ENCODE data around the gene SERPINI2. TPM values are rescaled to one million over a fixed set of nuclear protein-coding genes. Genes with fewer than 3 reads are reported as not detected.

The SERPINI2 gene
- total RNA-seq, 1 experiment from 2014 or later = not detected

- Mint-ChIP-seq H3K9me3 (ENCODE audit: low read depth, unreplicated experiment) (no peaks in the 10 kb centered on the region), H3K36me3 (ENCODE audit: insufficient read depth, unreplicated experiment) (no peaks in the 10 kb centered on the region), H3K27me3 (ENCODE audit: unreplicated experiment) (no peaks in the 10 kb centered on the region), H3K27ac (ENCODE audit: unreplicated experiment) (no peak overlapping the region), H3K4me1 (ENCODE audit: low read depth, unreplicated experiment) (no peaks in the 10 kb centered on the region), H3K4me3 (ENCODE audit: low read depth, unreplicated experiment) (no peak overlapping the region)
- no peak for TF ChIP-seq CTCF (IDR thresholded peaks at IDR 0.05; ENCODE audit: unreplicated experiment)
- intact Hi-C loops (cut with micrococcal nuclease; ENCODE audit: unreplicated experiment) = no loop called here
- DNase-seq = no peak
- CTCF ChIA-PET = no interaction called here
- no TSS peak for BruUV-seq (replicated peaks)
Measured at GRCh38 chr3:167451282-167451681, 22.6 kb downstream of the SERPINI2 start.

GRCh38 chr3:167450675-167451074 is 23.2 kb downstream of the SERPINI2 start:
- intact Hi-C loops (cut with micrococcal nuclease; ENCODE audit: unreplicated experiment) = no loop called here
- Mint-ChIP-seq H3K4me1 (ENCODE audit: low read depth, unreplicated experiment) (no peaks in the 10 kb centered on the region), H3K27ac (ENCODE audit: unreplicated experiment) (no peak overlapping the region), H3K36me3 (ENCODE audit: insufficient read depth, unreplicated experiment) (no peaks in the 10 kb centered on the region), H3K4me3 (ENCODE audit: low read depth, unreplicated experiment) (no peak overlapping the region), H3K27me3 (ENCODE audit: unreplicated experiment) (no peaks in the 10 kb centered on the region), H3K9me3 (ENCODE audit: low read depth, unreplicated experiment) (no peaks in the 10 kb centered on the region)
- no peak for DNase-seq
- no TSS peak for BruUV-seq (replicated peaks)
- no peak for TF ChIP-seq CTCF (IDR thresholded peaks at IDR 0.05; ENCODE audit: unreplicated experiment)
- CTCF ChIA-PET = no interaction called here

- no TSS peak for BruUV-seq (replicated peaks)
- H3K9me3 Mint-ChIP-seq (ENCODE audit: low read depth, unreplicated experiment) = no peaks in the 10 kb centered on the region
Measured at GRCh38 chr3:167450195-167450594, 23.6 kb downstream of the SERPINI2 start.

GRCh38 chr3:167445491-167445890 is 28.4 kb downstream of the SERPINI2 start:
- DNase-seq = no peak
- CTCF ChIA-PET = no interaction called here
- H3K4me1 Mint-ChIP-seq (ENCODE audit: low read depth, unreplicated experiment) = no peaks in the 10 kb centered on the region
- intact Hi-C loops (cut with micrococcal nuclease; ENCODE audit: unreplicated experiment) = no loop called here
- no peak for TF ChIP-seq CTCF (IDR thresholded peaks at IDR 0.05; ENCODE audit: unreplicated experiment)
- H3K9me3 Mint-ChIP-seq (ENCODE audit: low read depth, unreplicated experiment) = no peaks in the 10 kb centered on the region
- H3K27me3 Mint-ChIP-seq (ENCODE audit: unreplicated experiment) = no peaks in the 10 kb centered on the region
- no peaks in the 10 kb centered on the region for H3K36me3 Mint-ChIP-seq (ENCODE audit: insufficient read depth, unreplicated experiment)
- no peak overlapping the region for H3K4me3 Mint-ChIP-seq (ENCODE audit: low read depth, unreplicated experiment)
- no peak overlapping the region for H3K27ac Mint-ChIP-seq (ENCODE audit: unreplicated experiment)
- no TSS peak for BruUV-seq (replicated peaks)

More at GRCh38 chr3:167450195-167450594, 23.6 kb downstream of the SERPINI2 start:
- Mint-ChIP-seq H3K36me3 (ENCODE audit: insufficient read depth, unreplicated experiment) (no peaks in the 10 kb centered on the region), H3K27ac (ENCODE audit: unreplicated experiment) (no peak overlapping the region), H3K4me1 (ENCODE audit: low read depth, unreplicated experiment) (no peaks in the 10 kb centered on the region), H3K27me3 (ENCODE audit: unreplicated experiment) (no peaks in the 10 kb centered on the region), H3K4me3 (ENCODE audit: low read depth, unreplicated experiment) (no peak overlapping the region)
- no peak for DNase-seq
- TF ChIP-seq CTCF (IDR thresholded peaks at IDR 0.05; ENCODE audit: unreplicated experiment) = no peak
- CTCF ChIA-PET = no interaction called here
- intact Hi-C loops (cut with micrococcal nuclease; ENCODE audit: unreplicated experiment) = no loop called here
